Mesothelial cell of epicardium (in vitro differentiated cells): Measurements from ENCODE around the gene KLHL3. TPM values are rescaled to one million over a fixed set of nuclear protein-coding genes. Genes with fewer than 3 reads are reported as not detected.

Experiments used
- DNase-seq, 2 experiments: peaks; one replicate each; pipeline ENCODE4 v3.0.0; 2021; ENCODE audit warnings: low spot score in 2 of 2; ENCODE audit not compliant: unreplicated experiment in 2 of 2
- H3K27ac Mint-ChIP-seq: 2 replicates; pipeline ENCODE4 v1.8.0; 2021; ENCODE audit warnings: mixed read lengths
- H3K27me3 Mint-ChIP-seq: 2 replicates; pipeline ENCODE4 v1.8.0; 2021; ENCODE audit warnings: low read depth, mixed read lengths
- H3K36me3 Mint-ChIP-seq: 2 replicates; pipeline ENCODE4 v1.8.0; 2021; ENCODE audit warnings: mixed read lengths
- H3K4me1 Mint-ChIP-seq: 2 replicates; pipeline ENCODE4 v1.8.0; 2021; ENCODE audit warnings: mixed read lengths
- H3K4me3 Mint-ChIP-seq: 2 replicates; pipeline ENCODE4 v1.8.0; 2021; ENCODE audit warnings: mild to moderate bottlenecking, moderate library complexity, mixed read lengths
- H3K9me3 Mint-ChIP-seq: 2 replicates; pipeline ENCODE4 v1.8.0; 2021; ENCODE audit warnings: mixed read lengths
- CTCF ChIP-seq: fragments of 200-600 bp; sonication (generic); IDR thresholded peaks from one replicate; pipeline ENCODE4 v1.5.0; 2021; ENCODE audit warnings: antibody characterized with exemption; ENCODE audit not compliant: unreplicated experiment
- total RNA-seq: library from RNA; stranded (reverse); gene quantifications from 3 replicates; pipeline ENCODE4 v1.2.1, GENCODE V29; 2021

Gene KLHL3
- total RNA-seq, 1 donor from 2014 or later = 13.1 TPM

- no peak for DNase-seq
- TF ChIP-seq CTCF = no peak
- H3K4me3 Mint-ChIP-seq = no peak overlapping the region
- no peak overlapping the region for H3K27ac Mint-ChIP-seq
- peaks cover 64% of the 10 kb centered on the region for H3K27me3 Mint-ChIP-seq
- no peaks in the 10 kb centered on the region for H3K4me1 Mint-ChIP-seq
- H3K36me3 Mint-ChIP-seq = no peaks in the 10 kb centered on the region
- peaks cover 11% of the 10 kb centered on the region for H3K9me3 Mint-ChIP-seq
These were observed 140.4 kb downstream of the KLHL3 start for GRCh38 chr5:137595396-137596079.

- DNase-seq = no peak
- no peaks in the 10 kb centered on the region for H3K36me3 Mint-ChIP-seq
- H3K27ac Mint-ChIP-seq = no peak overlapping the region
- H3K4me1 Mint-ChIP-seq = no peaks in the 10 kb centered on the region
- peaks cover 11% of the 10 kb centered on the region for H3K9me3 Mint-ChIP-seq
- peaks cover 60% of the 10 kb centered on the region for H3K27me3 Mint-ChIP-seq
- no peak overlapping the region for H3K4me3 Mint-ChIP-seq
- TF ChIP-seq CTCF = no peak
These were observed 141.2 kb downstream of the KLHL3 start for GRCh38 chr5:137594717-137595116.

GRCh38 chr5:137592317-137592716 is 143.6 kb downstream of the KLHL3 start:
- no peak overlapping the region for H3K4me3 Mint-ChIP-seq
- DNase-seq = no peak
- TF ChIP-seq CTCF = no peak
- no peaks in the 10 kb centered on the region for H3K36me3 Mint-ChIP-seq
- H3K9me3 Mint-ChIP-seq = peaks cover 11% of the 10 kb centered on the region
- no peak overlapping the region for H3K27ac Mint-ChIP-seq
- no peaks in the 10 kb centered on the region for H3K4me1 Mint-ChIP-seq
- peaks cover 54% of the 10 kb centered on the region for H3K27me3 Mint-ChIP-seq

GRCh38 chr5:137589185-137589584 is 146.7 kb downstream of the KLHL3 start:
- Mint-ChIP-seq H3K27me3 (peaks cover 36% of the 10 kb centered on the region), H3K27ac (no peak overlapping the region), H3K4me1 (no peaks in the 10 kb centered on the region), H3K9me3 (peaks cover 26% of the 10 kb centered on the region), H3K4me3 (no peak overlapping the region), H3K36me3 (no peaks in the 10 kb centered on the region)
- no peak for TF ChIP-seq CTCF
- DNase-seq = no peak

GRCh38 chr5:137587919-137588318 is 148.0 kb downstream of the KLHL3 start:
- no peak for DNase-seq
- no peak overlapping the region for H3K4me3 Mint-ChIP-seq
- no peak overlapping the region for H3K27ac Mint-ChIP-seq
- H3K27me3 Mint-ChIP-seq = peaks cover 43% of the 10 kb centered on the region
- TF ChIP-seq CTCF = no peak
- peaks cover 24% of the 10 kb centered on the region for H3K9me3 Mint-ChIP-seq
- H3K36me3 Mint-ChIP-seq = no peaks in the 10 kb centered on the region
- H3K4me1 Mint-ChIP-seq = no peaks in the 10 kb centered on the region

- Mint-ChIP-seq H3K4me3 (no peak overlapping the region), H3K36me3 (no peaks in the 10 kb centered on the region), H3K9me3 (peaks cover 15% of the 10 kb centered on the region), H3K27ac (no peak overlapping the region), H3K27me3 (peaks cover 52% of the 10 kb centered on the region), H3K4me1 (no peaks in the 10 kb centered on the region)
- DNase-seq = no peak
- no peak for TF ChIP-seq CTCF
These were observed 151.6 kb downstream of the KLHL3 start for GRCh38 chr5:137584262-137584661.
